ENCODE measurements around the gene MAJIN.

DNA sequence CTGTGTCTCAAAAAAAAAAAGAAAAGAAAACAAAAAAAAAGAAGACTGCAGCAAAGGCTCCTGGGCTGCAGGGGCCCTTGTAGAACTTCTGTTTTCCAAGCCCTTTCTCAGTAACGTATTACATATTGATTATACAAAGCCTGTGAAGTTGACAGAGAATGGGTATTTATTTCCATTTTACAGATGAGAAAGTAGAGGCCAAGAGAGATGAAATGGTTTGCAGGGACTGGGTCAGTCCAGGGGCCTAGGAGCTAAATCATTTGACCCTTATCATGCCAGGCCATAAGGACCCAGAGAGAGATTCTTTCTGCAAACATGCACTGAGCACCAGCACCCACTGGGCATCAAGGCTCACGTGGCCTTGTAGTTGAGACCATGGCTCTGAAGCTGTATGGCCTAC is 43.0 kb downstream of the MAJIN start:
- TF ChIP-seq, protein P1, sequence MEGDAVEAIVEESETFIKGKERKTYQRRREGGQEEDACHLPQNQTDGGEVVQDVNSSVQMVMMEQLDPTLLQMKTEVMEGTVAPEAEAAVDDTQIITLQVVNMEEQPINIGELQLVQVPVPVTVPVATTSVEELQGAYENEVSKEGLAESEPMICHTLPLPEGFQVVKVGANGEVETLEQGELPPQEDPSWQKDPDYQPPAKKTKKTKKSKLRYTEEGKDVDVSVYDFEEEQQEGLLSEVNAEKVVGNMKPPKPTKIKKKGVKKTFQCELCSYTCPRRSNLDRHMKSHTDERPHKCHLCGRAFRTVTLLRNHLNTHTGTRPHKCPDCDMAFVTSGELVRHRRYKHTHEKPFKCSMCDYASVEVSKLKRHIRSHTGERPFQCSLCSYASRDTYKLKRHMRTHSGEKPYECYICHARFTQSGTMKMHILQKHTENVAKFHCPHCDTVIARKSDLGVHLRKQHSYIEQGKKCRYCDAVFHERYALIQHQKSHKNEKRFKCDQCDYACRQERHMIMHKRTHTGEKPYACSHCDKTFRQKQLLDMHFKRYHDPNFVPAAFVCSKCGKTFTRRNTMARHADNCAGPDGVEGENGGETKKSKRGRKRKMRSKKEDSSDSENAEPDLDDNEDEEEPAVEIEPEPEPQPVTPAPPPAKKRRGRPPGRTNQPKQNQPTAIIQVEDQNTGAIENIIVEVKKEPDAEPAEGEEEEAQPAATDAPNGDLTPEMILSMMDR (tag by site-specific recombination; IDR thresholded peaks at IDR 0.05) = no peak
- TF ChIP-seq, protein P2, sequence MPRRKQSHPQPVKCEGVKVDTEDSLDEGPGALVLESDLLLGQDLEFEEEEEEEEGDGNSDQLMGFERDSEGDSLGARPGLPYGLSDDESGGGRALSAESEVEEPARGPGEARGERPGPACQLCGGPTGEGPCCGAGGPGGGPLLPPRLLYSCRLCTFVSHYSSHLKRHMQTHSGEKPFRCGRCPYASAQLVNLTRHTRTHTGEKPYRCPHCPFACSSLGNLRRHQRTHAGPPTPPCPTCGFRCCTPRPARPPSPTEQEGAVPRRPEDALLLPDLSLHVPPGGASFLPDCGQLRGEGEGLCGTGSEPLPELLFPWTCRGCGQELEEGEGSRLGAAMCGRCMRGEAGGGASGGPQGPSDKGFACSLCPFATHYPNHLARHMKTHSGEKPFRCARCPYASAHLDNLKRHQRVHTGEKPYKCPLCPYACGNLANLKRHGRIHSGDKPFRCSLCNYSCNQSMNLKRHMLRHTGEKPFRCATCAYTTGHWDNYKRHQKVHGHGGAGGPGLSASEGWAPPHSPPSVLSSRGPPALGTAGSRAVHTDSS (tag by site-specific recombination; IDR thresholded peaks at IDR 0.05) = no peak
- TF ChIP-seq MEIS1 (CRISPR knock-in tag; IDR thresholded peaks at IDR 0.05; ENCODE audit: borderline replicate concordance) = no peak
- TF ChIP-seq, protein P3, sequence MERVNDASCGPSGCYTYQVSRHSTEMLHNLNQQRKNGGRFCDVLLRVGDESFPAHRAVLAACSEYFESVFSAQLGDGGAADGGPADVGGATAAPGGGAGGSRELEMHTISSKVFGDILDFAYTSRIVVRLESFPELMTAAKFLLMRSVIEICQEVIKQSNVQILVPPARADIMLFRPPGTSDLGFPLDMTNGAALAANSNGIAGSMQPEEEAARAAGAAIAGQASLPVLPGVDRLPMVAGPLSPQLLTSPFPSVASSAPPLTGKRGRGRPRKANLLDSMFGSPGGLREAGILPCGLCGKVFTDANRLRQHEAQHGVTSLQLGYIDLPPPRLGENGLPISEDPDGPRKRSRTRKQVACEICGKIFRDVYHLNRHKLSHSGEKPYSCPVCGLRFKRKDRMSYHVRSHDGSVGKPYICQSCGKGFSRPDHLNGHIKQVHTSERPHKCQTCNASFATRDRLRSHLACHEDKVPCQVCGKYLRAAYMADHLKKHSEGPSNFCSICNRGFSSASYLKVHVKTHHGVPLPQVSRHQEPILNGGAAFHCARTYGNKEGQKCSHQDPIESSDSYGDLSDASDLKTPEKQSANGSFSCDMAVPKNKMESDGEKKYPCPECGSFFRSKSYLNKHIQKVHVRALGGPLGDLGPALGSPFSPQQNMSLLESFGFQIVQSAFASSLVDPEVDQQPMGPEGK (tag by site-specific recombination; IDR thresholded peaks at IDR 0.05) = no peak
- TF ChIP-seq ZNF140 (tag by site-specific recombination; IDR thresholded peaks at IDR 0.05) = no peak
- TF ChIP-seq, protein P4, sequence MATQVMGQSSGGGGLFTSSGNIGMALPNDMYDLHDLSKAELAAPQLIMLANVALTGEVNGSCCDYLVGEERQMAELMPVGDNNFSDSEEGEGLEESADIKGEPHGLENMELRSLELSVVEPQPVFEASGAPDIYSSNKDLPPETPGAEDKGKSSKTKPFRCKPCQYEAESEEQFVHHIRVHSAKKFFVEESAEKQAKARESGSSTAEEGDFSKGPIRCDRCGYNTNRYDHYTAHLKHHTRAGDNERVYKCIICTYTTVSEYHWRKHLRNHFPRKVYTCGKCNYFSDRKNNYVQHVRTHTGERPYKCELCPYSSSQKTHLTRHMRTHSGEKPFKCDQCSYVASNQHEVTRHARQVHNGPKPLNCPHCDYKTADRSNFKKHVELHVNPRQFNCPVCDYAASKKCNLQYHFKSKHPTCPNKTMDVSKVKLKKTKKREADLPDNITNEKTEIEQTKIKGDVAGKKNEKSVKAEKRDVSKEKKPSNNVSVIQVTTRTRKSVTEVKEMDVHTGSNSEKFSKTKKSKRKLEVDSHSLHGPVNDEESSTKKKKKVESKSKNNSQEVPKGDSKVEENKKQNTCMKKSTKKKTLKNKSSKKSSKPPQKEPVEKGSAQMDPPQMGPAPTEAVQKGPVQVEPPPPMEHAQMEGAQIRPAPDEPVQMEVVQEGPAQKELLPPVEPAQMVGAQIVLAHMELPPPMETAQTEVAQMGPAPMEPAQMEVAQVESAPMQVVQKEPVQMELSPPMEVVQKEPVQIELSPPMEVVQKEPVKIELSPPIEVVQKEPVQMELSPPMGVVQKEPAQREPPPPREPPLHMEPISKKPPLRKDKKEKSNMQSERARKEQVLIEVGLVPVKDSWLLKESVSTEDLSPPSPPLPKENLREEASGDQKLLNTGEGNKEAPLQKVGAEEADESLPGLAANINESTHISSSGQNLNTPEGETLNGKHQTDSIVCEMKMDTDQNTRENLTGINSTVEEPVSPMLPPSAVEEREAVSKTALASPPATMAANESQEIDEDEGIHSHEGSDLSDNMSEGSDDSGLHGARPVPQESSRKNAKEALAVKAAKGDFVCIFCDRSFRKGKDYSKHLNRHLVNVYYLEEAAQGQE (tag by site-specific recombination; IDR thresholded peaks at IDR 0.05) = no peak
- TF ChIP-seq ZNF248 (tag by site-specific recombination; IDR thresholded peaks at IDR 0.05) = no peak
- TF ChIP-seq, protein P5, sequence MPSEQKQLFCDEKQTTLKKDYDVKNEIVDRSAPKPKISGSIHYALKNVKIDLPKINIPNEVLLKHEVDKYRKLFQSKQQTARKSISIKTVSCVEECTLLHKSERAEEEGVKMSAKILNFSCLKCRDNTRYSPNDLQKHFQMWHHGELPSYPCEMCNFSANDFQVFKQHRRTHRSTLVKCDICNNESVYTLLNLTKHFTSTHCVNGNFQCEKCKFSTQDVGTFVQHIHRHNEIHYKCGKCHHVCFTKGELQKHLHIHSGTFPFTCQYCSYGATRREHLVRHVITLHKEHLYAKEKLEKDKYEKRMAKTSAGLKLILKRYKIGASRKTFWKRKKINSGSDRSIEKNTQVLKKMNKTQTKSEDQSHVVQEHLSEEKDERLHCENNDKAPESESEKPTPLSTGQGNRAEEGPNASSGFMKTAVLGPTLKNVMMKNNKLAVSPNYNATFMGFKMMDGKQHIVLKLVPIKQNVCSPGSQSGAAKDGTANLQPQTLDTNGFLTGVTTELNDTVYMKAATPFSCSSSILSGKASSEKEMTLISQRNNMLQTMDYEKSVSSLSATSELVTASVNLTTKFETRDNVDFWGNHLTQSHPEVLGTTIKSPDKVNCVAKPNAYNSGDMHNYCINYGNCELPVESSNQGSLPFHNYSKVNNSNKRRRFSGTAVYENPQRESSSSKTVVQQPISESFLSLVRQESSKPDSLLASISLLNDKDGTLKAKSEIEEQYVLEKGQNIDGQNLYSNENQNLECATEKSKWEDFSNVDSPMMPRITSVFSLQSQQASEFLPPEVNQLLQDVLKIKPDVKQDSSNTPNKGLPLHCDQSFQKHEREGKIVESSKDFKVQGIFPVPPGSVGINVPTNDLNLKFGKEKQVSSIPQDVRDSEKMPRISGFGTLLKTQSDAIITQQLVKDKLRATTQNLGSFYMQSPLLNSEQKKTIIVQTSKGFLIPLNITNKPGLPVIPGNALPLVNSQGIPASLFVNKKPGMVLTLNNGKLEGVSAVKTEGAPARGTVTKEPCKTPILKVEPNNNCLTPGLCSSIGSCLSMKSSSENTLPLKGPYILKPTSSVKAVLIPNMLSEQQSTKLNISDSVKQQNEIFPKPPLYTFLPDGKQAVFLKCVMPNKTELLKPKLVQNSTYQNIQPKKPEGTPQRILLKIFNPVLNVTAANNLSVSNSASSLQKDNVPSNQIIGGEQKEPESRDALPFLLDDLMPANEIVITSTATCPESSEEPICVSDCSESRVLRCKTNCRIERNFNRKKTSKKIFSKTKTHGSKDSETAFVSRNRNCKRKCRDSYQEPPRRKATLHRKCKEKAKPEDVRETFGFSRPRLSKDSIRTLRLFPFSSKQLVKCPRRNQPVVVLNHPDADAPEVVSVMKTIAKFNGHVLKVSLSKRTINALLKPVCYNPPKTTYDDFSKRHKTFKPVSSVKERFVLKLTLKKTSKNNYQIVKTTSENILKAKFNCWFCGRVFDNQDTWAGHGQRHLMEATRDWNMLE (tag by site-specific recombination; conservative IDR thresholded peaks at IDR 0.05; ENCODE audit: low read depth) = no peak
- no peak for TF ChIP-seq ZNF629 (tag by site-specific recombination; IDR thresholded peaks at IDR 0.05)
- no peak for TF ChIP-seq ZNF24 (tag by site-specific recombination; IDR thresholded peaks at IDR 0.05)

All from HEK293 (cell line).